ENCODE measurements around the gene MSH3. TPM values are rescaled to one million over a fixed set of nuclear protein-coding genes. Genes with fewer than 3 reads are reported as not detected.
A peak's percentile ranks its signal among the peaks of the same experiment; 100 is the strongest.
"Not testable (repeated sequence)": the region's sequence is repeated elsewhere in the genome, so short reads cannot be mapped to it uniquely, and the experiment has no call there.

Gene MSH3
- total RNA-seq, 1 donor: 5.9 TPM

GRCh38 chr5:80747922-80748321 lies 93.5 kb downstream of the MSH3 start:
- DNase-seq (ENCODE audit: low read depth in 2 of 3, low spot score in 2 of 3): no peak

GRCh38 chr5:80752427-80752826 lies 98.0 kb downstream of the MSH3 start:
- no peak for DNase-seq (ENCODE audit: low read depth in 2 of 3, low spot score in 2 of 3)

GRCh38 chr5:80753712-80754111 lies 99.3 kb downstream of the MSH3 start:
- no peak for DNase-seq (ENCODE audit: low read depth in 2 of 3, low spot score in 2 of 3)

GRCh38 chr5:80754900-80755299 lies 100.4 kb downstream of the MSH3 start:
- peak in 2 of 3 donors; percentile 19 to 35 for DNase-seq (ENCODE audit: low read depth in 2 of 3, low spot score in 2 of 3)

GRCh38 chr5:80755626-80756025 lies 101.2 kb downstream of the MSH3 start:
- DNase-seq (ENCODE audit: low read depth in 2 of 3, low spot score in 2 of 3): peak in 2 of 3 donors; percentile 24 to 63

GRCh38 chr5:80756292-80756691 lies 101.8 kb downstream of the MSH3 start:
- no peak for DNase-seq (ENCODE audit: low read depth in 2 of 3, low spot score in 2 of 3)

DNA sequence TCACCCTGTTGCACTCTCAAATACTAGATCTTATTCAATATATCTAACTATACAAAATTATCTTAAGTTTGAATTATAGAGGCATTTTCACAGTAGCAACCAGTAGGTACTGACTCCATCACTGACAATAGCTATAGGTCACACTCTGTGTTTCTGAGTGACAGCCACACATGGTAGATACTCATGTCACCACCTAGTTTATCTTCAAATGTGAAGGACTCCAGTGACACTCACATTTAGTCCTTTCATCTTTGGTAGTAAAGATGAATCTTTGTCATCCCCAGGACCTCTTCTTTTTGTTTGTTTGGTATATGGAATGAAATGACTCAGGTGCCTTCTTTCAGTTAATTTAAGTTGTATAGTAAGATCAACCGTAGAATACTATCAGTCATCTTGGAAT lies 102.8 kb downstream of the MSH3 start:
- no peak for DNase-seq (ENCODE audit: low read depth in 2 of 3, low spot score in 2 of 3)

DNA sequence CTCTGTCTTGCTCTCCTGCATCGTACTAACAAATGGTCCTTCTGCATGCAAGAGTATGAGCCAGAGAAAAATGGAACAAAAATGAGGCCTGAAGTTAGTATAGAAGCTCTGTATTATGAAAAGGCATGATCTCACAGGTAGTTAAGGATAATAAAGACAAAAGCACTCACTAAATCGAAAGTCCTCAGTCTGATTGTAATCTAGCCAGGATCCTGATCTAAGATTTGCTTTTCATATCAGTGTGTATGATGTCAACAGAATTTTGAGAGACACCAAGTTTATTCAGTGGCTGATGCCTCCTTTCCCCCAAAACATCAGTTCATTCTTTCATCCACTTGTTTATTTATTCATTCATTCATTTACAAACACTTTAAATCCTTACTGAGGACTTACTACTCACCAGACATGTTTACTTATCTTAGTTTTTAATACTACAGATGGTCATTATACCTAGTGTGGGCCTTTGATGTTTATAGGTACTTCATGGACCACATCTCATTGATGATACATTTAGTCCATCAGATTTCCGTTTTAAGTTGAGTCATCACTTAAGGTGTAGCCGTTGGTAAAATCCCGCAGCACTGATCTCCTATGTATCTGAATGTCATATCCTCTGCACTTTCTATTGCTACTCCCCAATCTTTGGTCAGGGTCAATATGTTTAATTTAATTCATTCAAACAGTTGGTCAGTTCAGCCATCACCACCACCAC lies 105.6 kb downstream of the MSH3 start:
- DNase-seq (ENCODE audit: low read depth in 2 of 3, low spot score in 2 of 3): no peak

DNA sequence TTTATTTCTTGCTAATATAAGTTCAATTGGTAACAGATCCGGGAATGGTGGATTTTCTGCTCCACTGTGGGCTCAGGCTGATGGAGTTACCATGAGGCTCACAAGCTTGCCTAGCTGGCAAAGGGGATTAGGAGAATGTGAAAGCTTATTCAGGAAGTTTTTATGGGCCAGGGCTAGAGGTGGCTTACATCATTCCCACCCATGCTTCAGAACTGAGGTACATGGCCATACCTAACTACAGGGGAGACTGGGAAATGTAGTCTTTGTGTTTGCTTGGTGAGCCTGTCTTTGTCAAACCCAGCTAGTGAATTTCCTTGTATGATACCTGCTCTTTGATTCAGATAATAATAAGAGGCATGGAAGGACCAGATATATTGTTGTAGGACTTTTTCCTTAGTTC lies 106.2 kb downstream of the MSH3 start:
- DNase-seq (ENCODE audit: low read depth in 2 of 3, low spot score in 2 of 3): no peak

DNA sequence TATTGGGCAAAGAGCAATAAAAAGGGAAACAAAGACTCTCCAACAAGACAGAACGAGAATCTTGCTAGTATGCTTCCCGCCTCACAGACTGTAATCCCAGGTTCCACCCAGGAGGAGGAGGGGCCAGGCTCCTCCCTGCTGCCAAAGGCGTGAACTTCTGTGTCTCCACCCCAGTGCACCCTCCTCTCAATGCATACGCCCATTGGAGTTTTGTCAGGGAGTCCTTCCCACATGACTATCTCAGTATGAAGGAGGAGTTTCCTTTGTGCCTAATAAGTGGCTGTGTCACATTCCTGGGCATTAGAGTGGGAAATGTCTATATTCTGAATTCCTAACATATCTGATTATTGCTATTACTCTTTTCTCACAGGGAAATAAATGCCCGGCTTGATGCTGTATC lies 106.7 kb downstream of the MSH3 start:
- DNase-seq (ENCODE audit: low read depth in 2 of 3, low spot score in 2 of 3): no peak

GRCh38 chr5:80761966-80762365 lies 107.5 kb downstream of the MSH3 start:
- no peak for DNase-seq (ENCODE audit: low read depth in 2 of 3, low spot score in 2 of 3)

- DNase-seq (ENCODE audit: low read depth in 2 of 3, low spot score in 2 of 3): no peak
Observed at GRCh38 chr5:80762573-80762972, 108.1 kb downstream of the MSH3 start.

DNA sequence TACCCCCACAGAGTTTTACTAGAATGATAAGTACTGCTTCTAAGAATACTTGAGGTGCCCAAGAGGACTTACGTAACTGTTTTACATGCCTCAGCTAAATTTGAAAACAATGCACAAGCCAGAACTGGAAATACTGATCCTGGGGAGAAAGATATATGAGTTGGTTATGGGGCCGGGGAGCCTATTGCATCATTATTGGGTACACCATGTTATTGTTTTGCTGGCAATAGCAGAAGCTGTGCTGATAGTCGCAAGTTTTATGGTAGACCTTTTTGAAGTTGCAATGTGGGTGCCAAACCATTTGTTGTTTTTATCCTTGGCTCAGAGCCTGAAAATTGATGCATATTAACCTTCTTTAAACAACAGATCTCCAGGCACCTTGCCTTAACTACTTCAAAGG lies 108.8 kb downstream of the MSH3 start:
- DNase-seq (ENCODE audit: low read depth in 2 of 3, low spot score in 2 of 3): no peak

DNA sequence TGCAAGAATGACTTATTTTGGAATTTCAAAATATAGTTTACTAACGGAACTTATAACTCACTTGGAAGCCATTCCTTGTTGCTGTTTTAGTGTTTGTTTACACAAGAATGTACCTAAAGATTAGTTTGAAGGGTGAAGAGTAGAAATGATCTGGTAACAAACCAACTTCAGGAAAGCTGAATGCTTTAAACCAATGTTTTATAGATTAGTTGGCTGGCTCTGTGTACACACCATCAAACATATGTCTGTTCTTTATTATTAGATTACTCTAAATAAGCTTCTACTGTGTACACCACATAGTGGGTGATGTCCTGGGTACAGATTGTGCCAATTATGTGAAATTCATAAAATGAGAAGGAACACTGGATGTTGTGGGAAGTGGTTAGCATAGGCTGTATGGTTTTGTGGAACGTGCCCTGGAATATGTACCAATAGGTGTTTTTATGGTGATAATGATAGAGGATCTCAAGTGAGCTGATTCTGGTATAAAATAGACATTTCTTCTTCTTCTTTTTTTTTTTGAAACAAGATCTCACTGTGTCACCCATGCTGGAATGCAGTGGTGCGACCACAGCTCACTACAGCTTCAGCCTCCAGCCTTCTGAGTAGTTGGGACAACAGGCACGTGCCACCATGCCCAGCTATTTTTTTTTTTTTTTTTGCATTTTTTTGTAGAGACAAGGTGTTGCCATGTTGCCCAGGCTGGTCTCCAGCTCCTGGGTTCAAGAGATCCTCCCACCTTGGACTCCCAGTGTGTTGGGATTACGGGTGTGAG lies 109.6 kb downstream of the MSH3 start:
- DNase-seq (ENCODE audit: low read depth in 2 of 3, low spot score in 2 of 3): no peak

GRCh38 chr5:80764786-80765185 lies 110.3 kb downstream of the MSH3 start:
- no peak for DNase-seq (ENCODE audit: low read depth in 2 of 3, low spot score in 2 of 3)

GRCh38 chr5:80777347-80778287 lies 123.2 kb downstream of the MSH3 start:
- DNase-seq (ENCODE audit: low read depth in 2 of 3, low spot score in 2 of 3): no peak

GRCh38 chr5:80780024-80780423 lies 125.6 kb downstream of the MSH3 start:
- no peak for DNase-seq (ENCODE audit: low read depth in 2 of 3, low spot score in 2 of 3)

- no peak for DNase-seq (ENCODE audit: low read depth in 2 of 3, low spot score in 2 of 3)
Observed at GRCh38 chr5:80780761-80781285, 126.4 kb downstream of the MSH3 start.

DNA sequence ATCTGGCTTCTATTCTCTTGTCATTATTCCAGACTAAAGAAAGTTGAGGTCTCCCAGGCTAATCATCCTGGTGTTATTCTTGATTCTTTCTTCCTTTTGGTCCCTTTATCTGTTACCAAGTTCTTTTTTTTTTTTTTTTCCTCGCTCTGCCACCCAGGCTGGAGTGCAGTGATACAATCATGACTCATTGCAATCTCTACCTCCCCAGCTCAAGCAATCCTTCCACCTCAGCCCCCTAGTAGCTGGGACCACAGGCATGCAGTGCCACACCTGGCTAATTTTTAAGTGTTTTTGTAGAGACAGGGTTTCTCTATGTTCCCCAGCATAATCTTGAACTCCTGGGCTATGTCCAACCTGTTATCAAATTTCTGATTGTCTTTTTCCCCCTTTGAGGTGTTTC lies 126.9 kb downstream of the MSH3 start:
- no peak for DNase-seq (ENCODE audit: low read depth in 2 of 3, low spot score in 2 of 3)

GRCh38 chr5:80782626-80783025 lies 128.2 kb downstream of the MSH3 start:
- DNase-seq (ENCODE audit: low read depth in 2 of 3, low spot score in 2 of 3): no peak

- DNase-seq (ENCODE audit: low read depth in 2 of 3, low spot score in 2 of 3): not testable (repeated sequence)
Observed at GRCh38 chr5:80783751-80784150, 129.3 kb downstream of the MSH3 start.

Data from hematopoietic multipotent progenitor cell (in vitro differentiated cells).